Loucy (cell line): ENCODE measurements around the gene MCUR1.
"Not testable (repeated sequence)": the region's sequence is repeated elsewhere in the genome, so short reads cannot be mapped to it uniquely, and the experiment has no call there.

Experiments
- H2AFZ ChIP-seq: fragments of 200-600 bp; sonication (generic); 2 replicates; pipeline ENCODE4 v1.6.0; 2016; ENCODE audit warnings: antibody characterized with exemption, mild to moderate bottlenecking, low read length, moderate library complexity
- H3F3A ChIP-seq: fragments of 200-600 bp; 2 replicates; pipeline ENCODE4 v1.6.0; 2016; ENCODE audit warnings: antibody characterized with exemption, low read depth, mild to moderate bottlenecking
- H3K27me3 ChIP-seq: fragments of 200-600 bp; sonication (generic); 2 replicates; pipeline ENCODE4 v1.6.1; 2014; ENCODE audit warnings: low read length, mild to moderate bottlenecking; ENCODE audit not compliant: insufficient read depth, poor library complexity, severe bottlenecking
- H3K36me3 ChIP-seq: fragments of 200-600 bp; sonication (generic); 2 replicates; pipeline ENCODE4 v1.6.1; 2016; ENCODE audit warnings: low read length; ENCODE audit not compliant: insufficient read depth
- H3K4me1 ChIP-seq: fragments of 200-600 bp; sonication (generic); 2 replicates; pipeline ENCODE4 v1.5.1; 2014; ENCODE audit warnings: low read length, mild to moderate bottlenecking; ENCODE audit not compliant: insufficient read depth, poor library complexity, severe bottlenecking
- H3K4me2 ChIP-seq: fragments of 200-600 bp; sonication (generic); 2 replicates; pipeline ENCODE4 v1.6.0; 2014; ENCODE audit warnings: antibody characterized with exemption, low read length, low read depth, mild to moderate bottlenecking; ENCODE audit not compliant: poor library complexity, severe bottlenecking
- H3K4me3 ChIP-seq: fragments of 200-600 bp; sonication (generic); 2 replicates; pipeline ENCODE4 v1.5.1; 2014; ENCODE audit warnings: low read length, mild to moderate bottlenecking, mixed read lengths; ENCODE audit not compliant: poor library complexity, severe bottlenecking
- H3K79me2 ChIP-seq: fragments of 200-600 bp; sonication (generic); 2 replicates; pipeline ENCODE4 v1.6.1; 2014; ENCODE audit warnings: low read length; ENCODE audit not compliant: insufficient read depth
- H3K9ac ChIP-seq: fragments of 200-600 bp; sonication (generic); 2 replicates; pipeline ENCODE4 v1.6.0; 2014; ENCODE audit warnings: mild to moderate bottlenecking, low read depth, low read length, moderate library complexity; ENCODE audit not compliant: poor library complexity, severe bottlenecking
- H3K9me2 ChIP-seq: fragments of 200-600 bp; sonication (generic); replicated peaks from 2 replicates; pipeline ENCODE4 v1.6.1; 2016; ENCODE audit warnings: low read depth, low read length, mixed read lengths
- H3K9me3 ChIP-seq: fragments of 200-600 bp; sonication (generic); 2 replicates; pipeline ENCODE4 v1.6.1; 2014; ENCODE audit warnings: mild to moderate bottlenecking, antibody characterized with exemption, low read length, low read depth; ENCODE audit not compliant: insufficient read depth
- H4K20me1 ChIP-seq: fragments of 200-600 bp; sonication (generic); 2 replicates; pipeline ENCODE4 v1.6.0; 2014; ENCODE audit warnings: antibody characterized with exemption, low read length, mild to moderate bottlenecking; ENCODE audit not compliant: insufficient read depth, poor library complexity, severe bottlenecking
- CTCF ChIP-seq: fragments of 200-600 bp; sonication (generic); conservative IDR thresholded peaks from 2 replicates; pipeline ENCODE4 v1.5.1; 2014; ENCODE audit warnings: mild to moderate bottlenecking, antibody characterized with exemption, low read length
- EZH2phosphoT487 ChIP-seq: fragments of 200-600 bp; IDR thresholded peaks from 2 replicates; pipeline ENCODE4 v1.6.1; 2018; ENCODE audit warnings: antibody characterized with exemption, mild to moderate bottlenecking, moderate library complexity, borderline replicate concordance

Gene MCUR1

GRCh38 chr6:13851803-13852202, 37.4 kb upstream of the MCUR1 start:
- H3K36me3 ChIP-seq: no peaks in the 10 kb centered on the region
- no peak overlapping the region for H2AFZ ChIP-seq
- H3K4me2 ChIP-seq: no peak overlapping the region
- no peaks in the 10 kb centered on the region for H3K9me3 ChIP-seq
- no peaks in the 10 kb centered on the region for H3K9me2 ChIP-seq
- H3K4me3 ChIP-seq: no peak overlapping the region
- H3F3A ChIP-seq: no peaks in the 10 kb centered on the region
- no peaks in the 10 kb centered on the region for H4K20me1 ChIP-seq
- no peak for TF ChIP-seq CTCF
- no peak for TF ChIP-seq EZH2phosphoT487
- no peaks in the 10 kb centered on the region for H3K79me2 ChIP-seq
- no peaks in the 10 kb centered on the region for H3K27me3 ChIP-seq
- H3K4me1 ChIP-seq: no peaks in the 10 kb centered on the region
- no peak overlapping the region for H3K9ac ChIP-seq

GRCh38 chr6:13851330-13851729, 37.0 kb upstream of the MCUR1 start:
- Histone ChIP-seq H3K4me1 (no peaks in the 10 kb centered on the region), H3K36me3 (no peaks in the 10 kb centered on the region), H4K20me1 (no peaks in the 10 kb centered on the region), H3K4me2 (no peak overlapping the region), H3K9me3 (no peaks in the 10 kb centered on the region), H3K4me3 (no peak overlapping the region), H2AFZ (no peak overlapping the region), H3F3A (no peaks in the 10 kb centered on the region), H3K9ac (no peak overlapping the region), H3K79me2 (no peaks in the 10 kb centered on the region), H3K9me2 (no peaks in the 10 kb centered on the region), H3K27me3 (no peaks in the 10 kb centered on the region)
- TF ChIP-seq EZH2phosphoT487 (no peak), CTCF (no peak)

- not testable (repeated sequence) for H2AFZ ChIP-seq, H3K36me3 ChIP-seq, H3F3A ChIP-seq, H3K4me1 ChIP-seq, H3K9me3 ChIP-seq, H3K4me3 ChIP-seq, H3K4me2 ChIP-seq, H3K9ac ChIP-seq, H3K27me3 ChIP-seq, H3K9me2 ChIP-seq, H4K20me1 ChIP-seq, H3K79me2 ChIP-seq
Measured at GRCh38 chr6:13850690-13851089, 36.3 kb upstream of the MCUR1 start.

GRCh38 chr6:13848522-13849150, 34.3 kb upstream of the MCUR1 start:
- H3K9ac ChIP-seq: no peak overlapping the region

More at GRCh38 chr6:13848522-13849150, 34.3 kb upstream of the MCUR1 start:
- Histone ChIP-seq H2AFZ (no peak overlapping the region), H3K79me2 (no peaks in the 10 kb centered on the region), H3K27me3 (no peaks in the 10 kb centered on the region), H3K4me1 (no peaks in the 10 kb centered on the region), H3K4me2 (no peak overlapping the region), H3K36me3 (no peaks in the 10 kb centered on the region), H3K9me3 (no peaks in the 10 kb centered on the region), H3F3A (no peaks in the 10 kb centered on the region), H4K20me1 (no peaks in the 10 kb centered on the region), H3K9me2 (no peaks in the 10 kb centered on the region), H3K4me3 (no peak overlapping the region)
- TF ChIP-seq EZH2phosphoT487: no peak
- no peak for TF ChIP-seq CTCF
